B cell (primary cell): ENCODE measurements around the gene RGS7.

Experiments used
- CTCF ChIP-seq: fragments of 200-600 bp; IDR thresholded peaks from one replicate; pipeline ENCODE4 v1.8.0; 2022; ENCODE audit warnings: antibody characterized with exemption, mild to moderate bottlenecking
- EZH2 ChIP-seq: IDR thresholded peaks from 2 replicates; pipeline ENCODE4 v1.6.1; 2012; ENCODE audit warnings: borderline replicate concordance, low read depth, mild to moderate bottlenecking, moderate library complexity, low read length; ENCODE audit not compliant: insufficient read depth, poor library complexity, severe bottlenecking

DNA sequence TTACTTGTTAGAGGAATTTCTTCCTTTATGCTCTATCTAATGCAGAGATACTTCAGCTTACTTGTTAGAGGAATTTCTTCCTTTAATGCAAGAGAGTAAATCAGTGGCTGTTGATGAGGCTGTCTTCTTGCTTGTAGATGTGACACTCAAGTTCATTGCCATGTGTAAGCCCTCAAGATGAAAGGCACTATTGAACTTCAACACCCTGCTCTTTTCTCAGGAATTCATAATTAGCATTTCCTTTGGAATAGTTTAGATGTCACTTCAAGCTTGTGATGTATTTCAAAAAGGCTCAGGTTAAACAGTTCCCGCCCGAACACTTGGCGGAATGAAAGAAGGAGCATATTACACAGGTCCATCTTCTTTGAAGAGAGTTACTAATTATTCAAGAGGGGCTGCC, 251.9 kb downstream of the RGS7 start:
- no peak for TF ChIP-seq CTCF
- TF ChIP-seq EZH2 = no peak
